GM18499 (cell line): ENCODE results near the gene RBBP8NL.

Experiments used
- ATAC-seq: cut with Tn5 transposase; IDR thresholded peaks from one replicate; pipeline ENCODE4 v1.9.1; 2021; ENCODE audit warnings: moderate number of reproducible peaks; ENCODE audit not compliant: insufficient read depth, unreplicated experiment

The RBBP8NL gene

DNA sequence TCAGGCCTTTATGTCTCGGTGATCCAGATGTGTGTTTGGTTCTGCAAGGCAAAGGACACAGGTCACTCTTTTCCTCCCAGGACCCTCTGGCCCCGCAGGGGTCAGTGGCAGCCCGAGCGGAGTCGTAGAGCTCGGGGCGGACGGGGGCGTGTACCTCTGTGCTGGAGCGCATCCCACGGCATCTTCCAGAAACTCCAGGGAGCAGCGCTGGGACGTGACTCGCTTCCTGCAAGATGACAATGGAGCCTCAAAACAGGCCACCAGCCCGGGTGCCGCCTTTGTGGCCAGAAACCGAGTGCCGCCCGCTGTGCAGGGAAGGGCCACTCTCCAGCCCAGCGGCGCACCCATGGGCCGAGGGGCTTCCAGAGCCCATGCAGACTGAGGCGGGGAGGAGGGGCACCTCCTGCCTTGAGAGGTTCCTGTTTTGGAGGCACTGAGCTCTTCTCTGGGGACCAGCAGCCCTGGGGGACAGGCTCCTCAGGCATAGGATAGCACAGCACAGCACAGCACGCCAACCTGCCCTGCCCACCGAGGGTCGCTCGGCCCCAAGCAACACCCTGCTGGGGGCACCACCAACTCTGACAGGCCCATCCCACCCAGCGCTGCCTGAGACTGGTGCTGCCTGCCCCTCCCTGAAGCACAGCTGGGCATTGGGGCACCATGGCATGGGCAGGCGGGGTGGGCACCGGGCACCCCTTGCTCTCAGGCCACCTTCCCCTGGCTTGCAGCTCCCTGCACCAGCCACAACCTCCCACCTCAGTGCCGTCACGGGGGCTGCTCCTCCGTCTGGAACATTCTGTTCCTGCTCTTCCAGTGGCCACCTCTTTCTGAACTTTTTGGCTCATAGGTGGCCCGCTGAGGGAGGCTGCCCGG is 30.7 kb downstream of the RBBP8NL start:
- no peak for ATAC-seq

DNA sequence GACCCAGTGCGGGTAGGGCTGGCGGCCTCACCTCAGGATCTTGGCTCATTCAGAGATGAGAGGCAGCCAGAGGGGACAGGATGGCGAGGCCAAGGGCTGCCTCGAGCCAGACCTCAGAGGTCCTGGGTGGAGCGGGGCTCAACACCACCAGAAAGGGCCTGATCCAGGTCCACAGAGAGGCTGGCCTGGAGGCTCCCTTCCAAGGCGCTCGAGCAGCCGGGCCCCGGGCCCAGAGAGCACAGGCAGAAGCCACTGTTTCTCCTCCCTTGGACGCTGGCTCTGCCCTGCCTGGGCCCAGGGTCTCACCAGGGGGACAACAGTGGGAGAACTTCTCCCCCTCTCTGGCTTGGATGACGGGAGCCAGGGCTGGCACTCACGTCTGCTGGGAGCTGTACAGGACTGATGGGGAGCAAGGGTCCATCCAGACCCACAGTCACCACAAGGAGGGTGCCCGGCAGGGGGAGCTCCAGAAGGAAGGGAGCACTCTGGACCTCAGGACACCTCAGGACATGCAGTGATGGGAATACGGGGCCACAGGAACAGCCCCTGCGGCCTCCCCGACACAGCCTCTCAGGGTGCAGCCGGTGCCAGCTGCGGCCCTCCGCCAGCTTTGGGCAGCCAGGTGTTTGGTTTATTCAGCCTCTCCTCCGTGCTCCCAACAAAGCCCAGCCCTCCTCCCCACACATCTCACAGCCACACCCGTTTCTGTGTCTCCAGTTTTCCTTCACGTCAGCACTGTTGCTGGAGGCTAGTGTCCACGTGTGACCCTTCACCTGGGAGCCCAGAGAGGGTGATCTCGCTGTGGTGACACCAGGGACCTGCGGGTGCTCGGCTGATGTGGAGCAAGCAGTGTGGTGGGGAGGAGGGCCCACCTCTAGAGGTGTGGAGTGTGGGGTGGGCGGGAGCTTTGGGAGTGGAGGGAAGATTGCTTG is 31.8 kb downstream of the RBBP8NL start:
- ATAC-seq, result no peak

DNA sequence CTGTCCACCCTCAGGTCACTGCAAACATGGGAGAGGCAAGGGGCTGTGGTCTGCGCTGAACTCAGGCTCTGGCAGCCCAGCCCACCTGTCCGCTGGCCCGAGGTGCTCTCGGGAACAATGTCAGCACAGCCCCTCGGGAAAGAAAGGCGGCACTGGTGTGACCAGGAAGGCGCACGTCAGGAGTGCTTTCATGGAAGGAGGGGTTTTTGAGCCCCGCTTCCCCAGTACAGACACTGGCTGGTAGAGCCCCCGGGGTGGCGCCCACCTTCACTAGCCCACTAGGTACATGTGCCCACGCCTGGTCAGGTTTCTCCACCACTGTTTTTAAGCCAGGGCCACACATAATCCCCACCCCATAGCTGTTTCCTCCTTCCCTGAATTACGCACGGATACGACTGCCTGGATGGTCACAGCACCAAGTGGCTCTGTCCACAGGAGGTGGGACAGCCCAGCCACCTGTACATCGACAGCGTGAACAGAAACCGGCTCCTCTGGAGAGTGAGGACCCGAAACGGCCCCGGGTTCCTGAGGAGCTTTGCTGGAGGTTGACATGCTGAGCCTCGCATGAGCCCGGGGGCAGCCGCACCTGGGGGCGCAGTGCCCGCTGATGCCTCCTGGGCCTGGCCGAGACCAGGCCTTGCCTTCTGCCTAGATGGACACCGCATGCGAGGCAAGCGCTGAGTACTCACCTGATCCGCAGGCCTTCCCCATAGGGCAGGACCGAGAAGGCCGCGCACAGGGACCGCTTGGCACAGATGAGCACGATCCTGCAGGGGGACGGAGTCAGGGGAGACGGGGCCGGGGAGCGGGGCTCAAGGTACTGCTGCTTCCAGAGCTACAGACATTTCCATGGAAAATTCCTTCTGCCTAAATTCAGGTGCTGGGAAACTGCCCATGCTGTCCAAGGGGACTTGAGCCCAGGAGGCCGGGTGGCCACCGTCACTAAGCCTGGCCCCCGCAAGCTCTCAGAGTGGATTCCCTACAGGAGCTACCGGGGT is 32.8 kb downstream of the RBBP8NL start:
- no peak for ATAC-seq

DNA sequence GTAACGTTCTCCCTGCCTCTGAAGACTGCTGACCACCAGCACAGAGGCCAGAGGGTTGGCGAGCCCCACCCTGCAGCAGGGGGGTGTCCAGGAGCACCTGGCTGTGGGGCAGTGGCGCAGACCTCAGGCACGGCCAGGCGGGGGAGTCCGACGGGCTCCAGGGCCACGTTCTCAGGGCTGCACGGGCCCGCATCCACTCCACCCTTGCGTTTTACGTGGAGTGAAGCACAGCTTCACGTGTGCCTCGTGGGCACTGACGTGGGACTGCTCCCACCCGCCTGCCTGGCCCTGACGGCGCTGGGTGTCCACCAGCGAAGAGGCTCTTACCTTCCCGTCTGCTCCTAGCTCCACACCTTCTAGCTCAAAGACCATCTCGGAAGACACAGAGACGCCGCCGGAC is 33.5 kb downstream of the RBBP8NL start:
- no peak for ATAC-seq

DNA sequence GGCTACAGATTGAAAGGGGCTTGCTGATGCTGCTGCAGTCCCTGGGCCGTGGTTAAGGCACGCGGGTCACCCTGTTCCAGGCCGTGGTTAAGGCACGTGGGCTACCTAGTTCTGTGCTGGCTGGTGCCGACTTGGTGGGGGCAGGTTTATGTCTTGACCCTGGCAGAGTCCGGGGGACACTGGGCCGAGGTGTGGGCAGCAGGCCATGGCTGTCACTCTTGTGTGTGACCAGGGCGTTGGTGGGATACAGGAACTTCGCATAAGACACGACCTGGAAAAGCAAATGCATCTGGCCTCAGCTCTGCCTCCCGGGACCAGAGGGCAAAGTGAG is 34.0 kb downstream of the RBBP8NL start:
- ATAC-seq, result no peak

DNA sequence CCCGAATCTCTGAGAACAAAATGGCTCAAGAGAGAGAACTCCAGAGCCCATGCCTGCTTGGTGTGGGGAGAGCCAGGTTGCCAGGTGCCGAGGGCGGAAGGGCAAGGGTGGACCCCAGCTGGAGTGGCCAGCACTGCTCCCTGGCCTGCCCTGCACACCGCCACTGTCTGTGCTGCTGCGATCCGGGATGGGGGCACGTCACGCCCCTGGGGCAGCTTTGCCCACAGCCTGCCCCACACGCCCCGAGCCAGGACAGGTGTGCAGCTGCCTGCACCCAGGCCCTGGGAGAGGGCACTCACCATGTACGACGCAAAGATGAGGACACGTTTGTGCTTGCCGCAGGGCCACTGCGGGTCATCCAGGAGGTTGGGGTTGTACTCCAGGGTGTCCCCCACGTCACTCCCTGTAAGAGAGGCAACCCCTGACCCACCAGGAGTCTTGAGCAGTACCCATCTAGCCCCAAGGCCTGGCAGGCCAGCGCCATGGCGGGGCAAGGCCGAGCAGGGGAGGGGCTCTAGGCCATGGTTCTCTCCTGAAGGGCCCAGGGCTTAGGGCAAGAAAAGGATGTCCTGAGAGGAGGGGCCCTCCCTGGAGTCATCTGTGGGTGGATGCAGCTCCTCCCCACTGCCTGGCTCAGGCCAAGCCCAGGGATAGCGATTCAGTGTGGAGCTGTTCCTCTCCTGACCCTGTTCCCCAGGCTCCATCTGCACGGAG is 34.6 kb downstream of the RBBP8NL start:
- no peak for ATAC-seq

DNA sequence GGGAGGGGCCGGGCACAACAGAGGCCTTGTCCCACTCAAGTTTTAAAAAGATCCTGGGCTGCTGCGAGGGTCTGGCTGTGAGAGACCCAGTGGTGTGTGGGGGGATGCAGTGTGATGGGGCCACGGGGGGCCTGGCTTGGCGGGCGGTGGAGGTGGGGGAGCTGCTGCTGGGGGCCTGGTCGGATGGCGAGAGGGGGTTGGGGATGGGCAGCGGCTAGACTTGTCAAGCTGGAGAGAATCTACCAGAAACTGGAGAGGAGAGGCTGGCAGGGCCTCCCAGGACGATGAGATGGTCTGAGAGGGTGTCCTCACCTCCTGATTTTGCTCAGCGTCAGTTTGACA is 35.3 kb downstream of the RBBP8NL start:
- ATAC-seq, result no peak

DNA sequence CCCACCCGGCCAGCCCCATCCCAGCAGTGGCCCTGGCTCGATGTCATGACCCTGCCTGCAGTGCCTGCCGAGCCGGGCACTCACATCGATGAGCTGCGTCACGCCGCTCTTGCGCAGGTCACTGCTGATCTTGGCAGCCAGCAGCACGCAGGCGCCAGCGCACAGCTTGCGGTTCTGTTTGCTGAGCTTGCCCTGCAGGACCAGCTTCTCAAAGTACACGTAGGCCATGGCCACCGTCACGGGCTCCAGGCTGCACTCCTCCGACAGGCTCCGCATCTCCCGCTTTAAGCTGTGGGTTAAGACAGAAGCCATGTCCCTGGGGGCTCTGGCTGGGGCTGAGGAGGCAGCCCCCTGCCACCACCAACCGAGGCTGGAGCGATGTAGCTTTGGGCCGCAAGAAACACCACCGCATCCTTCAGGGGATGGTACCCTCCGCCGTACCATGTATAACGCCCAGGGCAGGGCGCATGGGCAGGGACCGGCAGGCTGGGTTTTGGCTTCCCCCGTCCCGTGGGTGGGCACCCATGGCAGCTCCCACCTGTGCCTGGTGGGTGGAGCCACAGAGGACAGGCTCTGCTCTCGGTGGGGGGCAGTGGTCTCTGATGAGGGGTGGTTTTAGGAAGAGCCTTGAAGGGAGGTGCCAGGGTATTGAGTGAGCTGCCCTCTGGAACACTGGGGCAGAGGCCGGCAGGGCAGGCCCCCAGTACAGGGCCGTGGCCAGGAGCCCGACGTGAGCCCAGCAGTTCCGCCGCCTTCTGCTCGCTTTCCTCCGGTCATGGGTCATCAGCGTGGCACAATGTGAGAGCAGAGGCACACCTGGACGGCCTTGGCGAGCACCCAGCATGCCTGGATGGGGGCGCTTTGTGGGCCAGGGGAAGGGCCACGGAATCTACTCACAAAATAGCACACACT is 35.9 kb downstream of the RBBP8NL start:
- no peak for ATAC-seq

DNA sequence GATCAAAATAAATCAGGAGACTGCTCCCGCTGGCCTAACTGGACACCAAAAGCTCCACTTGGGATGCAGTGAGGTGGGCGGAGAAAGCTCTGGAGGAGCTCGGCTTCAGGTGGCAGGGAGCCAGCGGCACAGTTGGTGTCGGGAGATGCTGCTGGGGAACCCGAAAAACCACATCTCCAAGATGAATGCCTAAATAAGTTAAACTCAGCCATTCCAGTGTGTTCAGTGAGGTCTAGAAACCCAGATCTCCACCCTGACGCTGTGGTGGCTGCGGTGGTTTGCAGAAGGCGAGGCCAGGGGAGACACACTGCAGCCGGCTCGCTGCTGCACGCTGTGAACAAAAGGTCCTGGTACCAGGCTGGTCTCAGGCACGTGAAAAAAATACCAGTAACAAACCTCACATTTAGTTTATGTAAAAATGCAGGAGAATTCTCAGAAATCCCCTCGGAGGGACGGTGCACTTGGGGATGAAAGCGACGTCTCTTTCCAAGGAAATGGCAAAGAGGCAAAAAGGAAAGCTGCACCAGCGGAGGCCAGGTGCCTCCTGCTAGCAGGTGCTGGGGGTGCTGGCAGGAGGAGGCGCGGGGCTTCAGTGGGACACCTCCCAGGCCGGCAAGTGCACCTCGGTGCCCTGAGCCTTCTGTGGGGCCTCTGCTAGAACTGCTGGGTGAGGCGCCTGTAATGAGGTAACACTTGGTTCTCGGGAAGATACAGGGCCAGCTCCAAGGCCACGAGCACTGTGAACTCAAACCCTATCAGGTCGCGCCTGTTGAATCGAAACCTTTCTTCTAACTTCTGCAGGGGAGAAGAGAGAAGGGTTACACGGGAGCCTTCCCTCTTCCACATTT is 36.8 kb downstream of the RBBP8NL start:
- no peak for ATAC-seq

DNA sequence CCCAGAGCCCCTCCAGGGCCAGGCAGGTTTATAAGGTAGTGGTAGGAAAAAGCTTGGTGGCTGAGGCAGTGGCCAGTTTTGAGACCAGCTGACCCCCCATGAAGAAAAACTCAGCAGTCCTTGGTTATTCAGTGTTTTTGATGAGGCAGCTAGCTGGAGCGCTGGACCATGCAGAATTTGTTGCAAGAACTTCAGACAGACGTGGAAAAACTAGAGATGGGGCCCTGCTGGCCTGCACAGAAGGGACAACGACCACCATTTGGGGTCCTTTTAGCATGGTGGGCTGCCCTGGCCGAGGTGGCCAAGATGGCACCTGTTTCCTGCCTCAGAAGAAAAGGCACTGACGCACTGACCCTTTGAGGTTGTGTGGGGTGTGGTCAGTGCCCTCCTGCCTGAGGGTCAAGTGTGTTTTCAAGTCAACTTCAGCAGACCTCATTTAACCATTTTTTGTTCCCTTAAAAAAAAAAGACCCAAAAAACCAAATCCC is 37.7 kb downstream of the RBBP8NL start:
- no peak for ATAC-seq

DNA sequence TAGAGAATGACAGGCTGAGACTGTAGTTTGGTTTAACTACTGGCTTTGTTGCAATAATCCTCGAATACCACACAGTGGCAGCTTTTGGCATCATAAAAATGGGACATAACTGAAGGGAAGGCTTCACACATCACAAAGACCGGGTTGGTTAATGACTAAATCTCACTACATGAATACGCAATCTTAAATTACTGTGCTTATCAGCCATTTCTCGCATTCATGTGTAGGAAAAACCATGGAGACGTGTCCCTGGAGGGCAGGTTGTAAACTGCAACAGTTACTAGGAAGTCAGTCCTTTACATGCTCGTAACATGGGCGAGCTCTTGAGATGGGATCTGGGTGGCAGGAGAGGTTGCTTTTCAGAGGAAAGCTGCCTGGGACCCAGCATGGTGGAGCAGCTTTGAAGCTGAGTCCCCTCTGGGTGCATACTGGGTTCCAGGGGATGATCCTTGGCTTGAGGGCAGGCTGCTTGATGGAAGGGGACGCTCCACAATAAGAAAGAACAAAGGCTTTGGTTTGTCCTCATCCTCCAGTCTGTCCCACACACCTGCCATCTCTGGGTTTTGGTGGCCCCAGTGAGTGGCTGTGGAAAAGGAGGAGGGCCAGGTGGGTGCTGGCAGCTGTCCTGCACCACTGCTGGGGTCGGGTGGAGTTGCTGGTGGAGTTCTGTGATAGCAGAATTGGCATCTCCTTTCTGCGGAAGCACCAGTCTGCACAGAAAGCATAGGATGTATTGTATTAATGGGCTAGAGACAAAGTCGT is 38.3 kb downstream of the RBBP8NL start:
- ATAC-seq, result no peak

DNA sequence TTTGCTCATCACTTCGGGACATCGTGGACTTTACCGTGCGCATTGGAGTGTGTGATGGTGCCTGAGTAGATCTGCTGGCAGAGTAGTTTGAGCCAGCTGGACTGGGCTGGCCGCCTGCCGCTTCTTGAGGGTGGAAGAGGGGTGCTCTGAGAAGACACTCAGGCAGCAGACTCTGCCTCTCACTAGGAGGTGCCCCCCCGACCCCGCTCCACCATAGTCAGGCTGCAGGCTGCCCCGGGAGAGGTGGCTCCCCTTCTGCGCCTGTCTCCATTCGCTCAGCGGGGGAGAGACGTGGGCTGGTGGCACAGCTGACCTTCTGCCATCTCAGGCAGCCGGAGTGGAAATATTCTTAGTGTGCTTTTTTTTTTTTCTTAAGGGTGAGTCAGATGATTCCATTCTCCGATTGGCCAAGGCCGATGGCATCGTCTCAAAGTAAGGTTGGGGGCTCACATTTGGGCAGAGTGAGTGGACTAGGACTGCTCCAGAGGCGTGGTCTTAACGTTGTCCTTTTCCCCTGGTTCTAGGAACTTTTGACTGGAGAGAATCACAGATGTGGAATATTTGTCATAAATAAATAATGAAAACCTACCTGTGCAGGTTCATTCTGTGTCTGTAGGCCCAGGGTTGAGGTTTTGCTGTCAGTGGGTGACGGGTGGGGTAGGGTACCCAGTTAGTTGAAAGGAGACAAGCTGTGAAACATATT is 39.3 kb downstream of the RBBP8NL start:
- ATAC-seq, result no peak

DNA sequence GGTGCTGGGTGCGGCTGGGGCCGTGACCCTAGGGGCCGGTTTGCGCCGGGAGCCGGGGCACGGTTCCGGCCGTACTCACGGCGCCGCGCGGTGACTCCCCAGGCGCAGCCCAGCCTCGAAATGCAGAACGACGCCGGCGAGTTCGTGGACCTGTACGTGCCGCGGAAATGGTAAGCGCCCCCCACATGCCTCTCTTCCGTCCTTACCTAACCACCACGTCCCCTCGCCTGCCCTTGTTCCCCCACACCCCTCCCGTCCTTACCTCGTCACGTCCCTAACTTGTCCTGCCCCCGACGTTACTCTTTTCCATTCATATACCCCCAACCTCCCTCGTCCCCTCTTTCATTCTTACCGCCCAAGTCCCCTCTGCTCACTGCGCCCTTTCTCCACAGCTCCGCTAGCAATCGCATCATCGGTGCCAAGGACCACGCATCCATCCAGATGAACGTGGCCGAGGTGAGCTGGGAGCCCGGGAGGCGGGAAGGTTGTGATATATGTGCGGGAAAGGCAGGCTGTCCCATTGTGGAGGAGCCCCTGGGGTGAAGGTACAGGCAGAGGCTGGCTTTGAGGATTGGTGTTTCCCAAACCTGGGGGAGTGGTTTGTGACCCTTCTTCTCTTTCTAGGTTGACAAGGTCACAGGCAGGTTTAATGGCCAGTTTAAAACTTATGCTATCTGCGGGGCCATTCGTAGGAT is 40.0 kb downstream of the RBBP8NL start:
- no peak for ATAC-seq

DNA sequence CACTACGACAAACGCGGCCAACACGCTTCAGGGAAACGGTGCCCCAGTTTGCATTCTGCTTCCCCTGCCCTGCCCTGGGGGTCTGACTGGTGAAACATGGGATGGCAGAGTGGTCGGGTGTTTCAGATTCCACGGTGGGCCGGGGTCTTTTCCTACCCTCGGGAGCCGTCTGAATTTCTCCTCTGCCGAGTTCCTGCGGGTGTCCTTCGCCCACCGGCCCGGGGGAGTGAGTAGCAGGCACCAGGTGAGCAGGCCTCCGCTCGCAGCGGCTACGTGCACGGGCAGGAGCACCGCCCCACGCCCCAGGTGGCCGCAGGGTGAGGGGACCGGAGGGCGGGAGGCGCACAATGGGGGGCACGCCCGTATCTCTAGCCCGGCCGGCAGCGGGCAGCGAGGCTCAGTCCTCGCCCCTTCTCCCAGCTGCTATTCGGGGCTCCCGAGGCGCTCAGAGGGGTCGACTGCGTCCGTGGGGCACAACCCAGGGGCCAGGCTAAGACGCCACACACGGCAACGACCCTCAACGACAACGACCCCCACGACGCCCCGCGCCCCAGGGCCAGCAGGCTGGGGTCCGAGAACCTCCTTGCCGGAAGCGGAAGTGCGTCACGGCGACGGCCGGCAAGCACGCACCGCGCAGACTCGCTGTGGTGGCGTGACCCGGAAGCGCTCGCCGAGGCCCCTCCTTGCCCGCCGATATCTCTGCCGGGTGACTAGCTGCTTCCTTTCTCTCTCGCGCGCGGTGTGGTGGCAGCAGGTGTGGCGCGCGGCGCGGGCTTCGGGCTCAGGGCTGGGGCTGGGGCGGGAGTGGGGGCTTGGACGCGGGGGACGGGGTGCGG is 40.7 kb downstream of the RBBP8NL start, which contains the start of gene RPS21:
RPS21 (plus strand) TSS at position 721 of the 836 bp plus-strand sequence. CDS start 236 bp downstream, outside the sequence.
- peak; percentile 63 for ATAC-seq
